ENCODE measurements around the gene DNAJC15. TPM values are rescaled to one million over a fixed set of nuclear protein-coding genes. Genes with fewer than 3 reads are reported as not detected.

Gene DNAJC15
- total and polyA plus RNA-seq, 2 of the 8 experiments (the other 6 are each of a cell fraction or from before 2014, with no cell fraction given), result 5.8 to 20.8 TPM

GRCh38 chr13:43054803-43055802 lies 31.7 kb downstream of the DNAJC15 start:
- Histone ChIP-seq H2BK20ac (ENCODE audit: low read length) (no peak overlapping the region), H3K14ac (ENCODE audit: insufficient read length) (no peak overlapping the region), H2BK12ac (ENCODE audit: low read depth, low read length) (0 out of 2 replicates have a peak overlapping the region, but pooled peaks have one; percentile 80), H2BK15ac (ENCODE audit: low read length) (no peak overlapping the region), H4K8ac (ENCODE audit: extremely low read depth, insufficient read depth, low read length) (no peak overlapping the region), H2BK120ac (replicated peaks; ENCODE audit: low read depth, low read length) (no peak overlapping the region), H3K4me1 (replicated peaks in 1 of 4; ENCODE audit: control insufficient read depth in 3 of 4, insufficient read depth in 4 of 4, low read length in 3 of 4) (peaks cover 0 to 13% (median 5%) of the 10 kb centered on the region in 4 experiments; a peak in 4 of 7 replicates), H3K36me3 (ENCODE audit: control insufficient read depth in 2 of 4, insufficient read depth in 4 of 4, low read length in 3 of 4) (no peaks in the 10 kb centered on the region), H3K79me1 (ENCODE audit: low read depth, low read length) (no peaks in the 10 kb centered on the region), H2AK5ac (ENCODE audit: low read depth, low read length) (no peak overlapping the region), H3K18ac (ENCODE audit: extremely low read depth, low read length) (peak overlapping the region; percentile 48; the same call in 1 of the 2 replicates), H3K27me3 (replicated peaks in 1 of 4; ENCODE audit: control insufficient read depth in 3 of 4, extremely low read depth in 1 of 4, insufficient read depth in 3 of 4, low read length in 3 of 4) (peaks cover 1 to 13% (median 2%) of the 10 kb centered on the region in 4 experiments; a peak in 5 of 7 replicates), H4K5ac (ENCODE audit: insufficient read length, low read depth, low read length) (no peak overlapping the region), H3K23ac (ENCODE audit: insufficient read length) (no peak overlapping the region), H3K27ac (ENCODE audit: low read depth, low read length) (no peak overlapping the region), H3K9ac (replicated peaks in 1 of 4; ENCODE audit: extremely low read depth in 1 of 4, low read depth in 3 of 4, low read length in 3 of 4) (no peak overlapping the region), H3K4me3 (ENCODE audit: extremely low read depth in 1 of 4, insufficient read depth in 2 of 4, low read depth in 3 of 4, low read length in 4 of 4) (peak overlapping the region in 1 of 4 experiments; percentile 50; a peak in 4 of 8 replicates), H3K79me2 (ENCODE audit: control insufficient read depth in 1 of 2, insufficient read depth in 2 of 2, low read length in 2 of 2) (peaks cover 0 to 28% of the 10 kb centered on the region in 2 experiments; a peak in 1 of 4 replicates), H3K4me2 (ENCODE audit: insufficient read depth in 1 of 2, low read depth in 2 of 2, low read length in 2 of 2) (peak overlapping the region; percentile 59 to 78), H3K9me3 (ENCODE audit: insufficient read depth in 2 of 2, low read depth in 1 of 2, low read length in 1 of 2) (peaks cover 0 to 2% of the 10 kb centered on the region in 2 experiments; a peak in 1 of 4 replicates), H4K20me1 (replicated peaks in 1 of 2; ENCODE audit: control insufficient read depth in 1 of 2, insufficient read depth in 2 of 2, low read length in 2 of 2) (no peaks in the 10 kb centered on the region), H4K91ac (replicated peaks; ENCODE audit: insufficient read length, low read length) (no peak overlapping the region), H3K56ac (replicated peaks; ENCODE audit: insufficient read length, low read depth, low read length) (no peak overlapping the region), H3K23me2 (ENCODE audit: low read depth, low read length) (no peaks in the 10 kb centered on the region), H3K4ac (replicated peaks; ENCODE audit: insufficient read length, low read depth, low read length) (no peak overlapping the region), H2BK5ac (ENCODE audit: low read depth, low read length) (no peak overlapping the region), H2AFZ (ENCODE audit: low read length) (no peak overlapping the region)
- ChIA-PET CTCF (ENCODE audit: partially characterized antibody) (interaction anchor here (1.0 to 2.5 kb wide), 5 partner anchors 53 to 86 kb away, joined by 3 to 7 read pairs (median 3); no protein-coding TSS in a partner anchor), POLR2A (ENCODE audit: partially characterized antibody) (interaction anchor here (0.7 to 1.2 kb wide), 2 partner anchors 32 to 194 kb away, joined by 3 to 5 read pairs; partner anchors contain the start of gene DNAJC15)
- DNase-seq (ENCODE audit: low read depth in 1 of 2, low spot score in 2 of 2) (no peak), FAIRE-seq (peak; percentile 90)
- WGBS, 2 experiments (ENCODE audit: extremely low coverage in 1 of 2, insufficient coverage in 1 of 2, insufficient read length in 1 of 2, insufficient replicate concordance in 2 of 2, low coverage in 1 of 2, low lambda C conversion rate in 2 of 2, missing lambda C conversion rate in 1 of 2), result 24% methylated on average over 13 of the region's 13 CpGs; no CpG with 5 or more reads in 1 of the 2 experiments
- TF ChIP-seq TEAD4 (IDR thresholded peaks at IDR 0.05; ENCODE audit: low read depth, low read length) (peak; percentile 54; the same call in 1 of the 2 replicates), HDAC2 (IDR thresholded peaks at IDR 0.05; ENCODE audit: borderline replicate concordance in 1 of 2, low read depth in 2 of 2, low read length in 2 of 2) (0 out of 4 replicates have a peak, but pooled peaks of 1 of the 2 experiments have one; percentile 43), RAD21 (IDR thresholded peaks at IDR 0.05 in 1 of 2, conservative IDR thresholded peaks at IDR 0.05 in 1 of 2; ENCODE audit: low read depth in 2 of 2, low read length in 2 of 2) (0 out of 4 replicates have a peak, but pooled peaks of 1 of the 2 experiments have one; percentile 1), SP1 (IDR thresholded peaks at IDR 0.05; ENCODE audit: low read depth, low read length) (peak; percentile 32; the same call in 1 of the 2 replicates), POLR2AphosphoS5 (IDR thresholded peaks at IDR 0.05; ENCODE audit: low read depth, low read length) (peak; percentile 32; the same call in 1 of the 2 replicates), JUN (IDR thresholded peaks at IDR 0.05; ENCODE audit: low read depth, low read length) (peak; percentile 81), YY1 (IDR thresholded peaks at IDR 0.05; ENCODE audit: low read depth, low read length) (no peak), JUND (IDR thresholded peaks at IDR 0.05; ENCODE audit: low read length) (peak; percentile 75), TCF12 (IDR thresholded peaks at IDR 0.05; ENCODE audit: low read depth, low read length) (0 out of 2 replicates have a peak, but pooled peaks have one; percentile 56), RFX5 (IDR thresholded peaks at IDR 0.05; ENCODE audit: borderline replicate concordance, low read depth, low read length) (no peak)
